Stimulated activated CD4-positive, alpha-beta T cell treated with anti-CD3 and anti-CD28 coated beads, Interleukin-1b, Interleukin-23, amount 100 ng/mL, for 4 hours (primary cell): ENCODE results near the gene TECPR1.
"Not testable (repeated sequence)": the region's sequence is repeated elsewhere in the genome, so short reads cannot be mapped to it uniquely, and the experiment has no call there.

Experiments used
- DNase-seq, 2 donors: peaks; one replicate each; pipeline ENCODE4 v3.0.0-alpha.2; 2020; ENCODE audit warnings: low read depth in 2 of 2

TECPR1 gene

GRCh38 chr7:98225913-98226614 is 26.0 kb downstream of the TECPR1 start:
- DNase-seq, result no peak

GRCh38 chr7:98224701-98225181 is 27.3 kb downstream of the TECPR1 start:
- DNase-seq, result no peak

GRCh38 chr7:98223898-98224700 is 27.9 kb downstream of the TECPR1 start:
- DNase-seq, result no peak

- DNase-seq, result no peak
Observed at GRCh38 chr7:98223351-98223897, 28.6 kb downstream of the TECPR1 start.

DNA sequence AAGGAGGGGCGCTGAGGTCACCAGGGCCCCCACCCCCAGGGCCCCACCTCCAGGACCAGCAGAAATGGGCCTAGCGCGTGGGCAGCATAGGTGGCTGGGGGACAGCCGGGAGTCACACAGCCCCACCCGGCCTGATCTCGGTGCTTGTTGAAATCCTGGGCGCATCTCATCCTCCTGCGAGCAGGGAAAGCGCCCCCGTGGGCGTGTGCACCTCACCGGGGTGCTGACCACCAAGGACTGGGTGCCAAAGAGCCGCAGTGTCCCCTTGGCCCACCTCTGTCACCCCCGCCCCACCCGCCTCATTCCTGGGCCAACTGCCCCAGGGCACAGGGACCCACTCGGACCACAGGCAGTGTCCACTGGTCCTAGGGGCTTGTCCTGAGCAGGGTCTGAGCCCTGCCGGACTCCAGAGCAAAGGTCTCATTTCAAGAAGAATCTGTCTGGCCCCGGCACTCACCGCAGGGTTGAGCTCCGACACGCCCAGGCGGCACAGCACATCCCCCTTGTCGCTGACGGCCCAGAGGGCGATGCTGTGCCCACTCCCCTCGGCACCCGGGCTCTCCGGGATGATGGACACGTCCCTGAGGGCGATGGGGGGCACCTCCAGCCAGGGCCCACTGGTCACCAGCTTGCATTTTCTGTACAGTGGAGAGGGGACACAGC is 29.4 kb downstream of the TECPR1 start:
- DNase-seq, result no peak

- no peak for DNase-seq
Observed at GRCh38 chr7:98221611-98222532, 30.2 kb downstream of the TECPR1 start.

- DNase-seq, result not testable (repeated sequence)
Observed at GRCh38 chr7:98219382-98219781, 32.6 kb downstream of the TECPR1 start.

GRCh38 chr7:98217623-98218582 is 34.1 kb downstream of the TECPR1 start:
- DNase-seq, result no peak

DNA sequence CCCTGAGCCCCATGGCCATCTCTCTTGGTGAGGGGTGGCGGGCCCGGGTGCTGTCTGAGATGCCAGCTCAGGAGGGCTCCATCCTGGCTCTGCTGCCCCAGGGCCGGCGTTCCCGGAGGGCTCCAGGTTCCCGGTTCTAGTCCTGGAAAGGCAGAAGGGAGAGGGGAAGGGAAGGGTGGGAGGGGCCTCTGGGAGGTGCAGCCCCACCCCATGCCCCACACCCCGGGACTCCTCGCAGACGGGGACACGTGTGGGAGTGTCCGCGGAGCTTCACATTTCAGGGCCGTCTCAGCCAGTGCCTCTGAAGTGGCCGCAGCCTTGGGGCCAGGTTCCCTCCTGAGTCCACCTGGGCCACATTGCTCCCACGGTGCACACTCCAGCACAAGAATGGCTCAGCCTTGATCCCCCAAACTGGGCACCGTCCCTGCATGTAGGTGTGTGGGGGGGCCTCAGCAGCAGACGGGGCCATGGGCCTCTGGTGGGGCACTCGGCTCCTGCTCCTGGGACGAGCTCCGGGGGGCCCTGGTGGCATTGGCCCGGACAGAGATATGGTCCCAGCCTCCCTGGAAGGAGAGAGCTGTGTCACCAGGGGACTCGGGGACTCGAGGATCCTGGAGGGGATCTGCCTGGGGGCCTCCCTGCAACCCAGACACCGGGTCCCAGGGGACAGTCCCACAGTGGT is 35.0 kb downstream of the TECPR1 start:
- no peak for DNase-seq

DNA sequence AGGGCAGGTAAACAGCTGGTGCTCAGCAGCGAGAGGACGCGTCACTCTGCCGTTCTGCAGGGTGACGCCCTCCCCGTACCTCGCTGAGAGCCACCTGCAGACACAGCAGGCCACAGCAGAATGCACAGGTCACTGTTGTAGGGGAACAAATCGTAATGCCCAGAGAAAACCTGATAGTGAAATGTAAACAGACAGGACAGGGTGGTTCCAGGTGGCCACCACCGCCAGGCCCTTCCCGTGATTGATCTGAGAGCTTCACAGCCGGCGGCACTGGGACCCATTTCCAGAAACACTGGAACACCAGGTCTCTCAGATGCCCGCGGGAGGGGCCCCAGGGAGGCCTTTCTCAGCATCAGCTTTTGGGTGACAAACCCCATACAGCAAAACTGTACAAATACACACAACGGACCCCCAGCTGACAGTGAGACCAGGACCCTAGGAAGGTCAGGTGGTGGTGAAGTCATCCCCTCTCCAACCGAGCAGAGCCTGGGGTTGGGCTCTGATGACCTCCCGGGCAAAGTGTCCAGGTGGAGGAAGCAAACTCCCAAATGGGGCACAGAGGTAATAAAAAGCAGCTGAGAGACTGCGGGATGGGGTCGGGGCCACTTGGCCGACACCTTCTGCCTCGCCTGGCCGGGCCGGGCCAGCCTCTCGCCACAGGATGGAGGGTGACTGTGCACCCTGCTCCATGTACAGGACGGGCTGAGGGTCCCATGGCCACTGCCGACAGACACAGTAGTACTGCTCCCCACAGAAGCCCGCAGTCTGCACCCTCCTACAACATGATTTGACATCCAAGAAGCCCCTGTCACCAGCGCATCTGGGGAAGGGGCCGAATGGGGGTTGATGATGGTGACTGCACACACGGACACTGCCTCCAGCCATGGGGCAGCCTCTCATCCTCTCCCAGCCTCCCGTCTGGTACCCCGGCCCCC is 36.2 kb downstream of the TECPR1 start:
- no peak for DNase-seq

GRCh38 chr7:98214811-98215321 is 37.2 kb downstream of the TECPR1 start:
- DNase-seq, result no peak

DNA sequence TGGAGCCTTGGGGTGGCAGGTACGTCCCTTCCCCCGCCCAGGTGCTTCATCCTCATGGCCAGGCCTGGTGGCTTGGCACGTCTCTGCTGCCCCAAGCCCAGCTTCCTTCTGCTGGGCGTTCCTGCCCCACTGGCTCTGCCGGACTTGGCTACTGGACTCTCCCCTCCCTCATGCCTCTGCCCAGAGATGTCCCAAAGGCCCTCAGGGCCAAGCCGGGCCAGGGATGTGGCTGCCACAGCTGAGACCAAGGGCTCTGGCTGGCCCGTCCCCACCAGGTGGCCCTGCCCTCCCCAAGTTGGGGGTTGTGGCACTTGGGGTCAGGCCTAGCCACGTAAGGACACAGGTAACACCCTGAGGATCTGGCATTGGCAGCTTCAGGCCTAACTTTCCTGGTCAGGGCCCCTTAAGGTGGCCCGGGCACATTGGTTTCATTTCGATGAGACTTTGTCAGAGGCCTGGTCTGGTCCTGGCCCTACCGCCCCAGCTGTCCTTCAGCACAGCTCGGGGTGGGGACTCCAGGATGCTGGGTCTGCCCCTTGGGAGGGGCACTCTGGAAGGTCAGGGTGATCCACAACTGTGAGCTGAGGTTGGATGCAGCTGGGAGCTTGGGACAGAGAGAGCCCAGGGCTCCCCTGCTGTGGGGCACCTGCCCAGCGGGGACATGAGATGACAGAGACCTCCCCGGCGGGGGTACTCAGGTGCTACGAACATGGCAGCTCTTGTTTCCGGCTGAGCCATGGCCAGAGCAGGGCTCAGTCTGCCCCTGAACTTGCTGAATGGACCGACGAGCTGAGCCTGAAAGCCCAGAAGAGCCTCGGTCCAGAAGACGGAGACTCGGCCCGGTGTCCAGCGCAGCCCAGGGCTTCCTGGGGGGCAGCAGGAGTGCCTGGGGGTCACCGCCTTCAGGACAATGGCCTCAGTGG is 37.9 kb downstream of the TECPR1 start:
- DNase-seq, result no peak

DNA sequence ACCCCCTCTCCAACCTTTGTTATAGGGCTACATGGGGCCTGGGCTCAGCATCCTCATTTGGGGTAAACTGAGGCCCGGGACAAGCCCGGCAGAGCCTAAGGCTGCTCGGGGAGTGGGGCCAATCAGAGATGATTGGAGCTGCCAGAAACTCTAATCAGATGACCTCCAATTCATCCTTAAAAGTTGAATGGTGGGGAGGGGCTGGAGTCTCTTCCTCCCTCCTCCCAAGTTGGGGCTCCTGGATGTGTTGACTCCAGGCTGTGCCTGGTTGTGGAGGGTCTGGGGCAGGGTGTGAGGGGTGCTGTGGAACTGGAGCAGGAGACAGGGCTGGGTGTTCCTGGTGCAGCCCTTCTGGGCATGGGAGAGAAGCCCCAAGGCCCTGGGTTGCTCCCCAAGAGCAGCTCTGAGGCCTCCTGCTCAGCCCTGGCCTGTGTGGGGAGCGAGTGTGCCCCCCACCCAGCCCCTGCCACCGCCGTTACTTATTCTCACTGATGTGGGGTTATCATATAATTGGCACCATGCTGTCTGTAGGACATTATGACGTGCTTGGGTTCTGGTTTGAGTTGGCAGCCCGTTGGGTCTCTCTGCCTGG is 38.6 kb downstream of the TECPR1 start:
- no peak for DNase-seq

DNA sequence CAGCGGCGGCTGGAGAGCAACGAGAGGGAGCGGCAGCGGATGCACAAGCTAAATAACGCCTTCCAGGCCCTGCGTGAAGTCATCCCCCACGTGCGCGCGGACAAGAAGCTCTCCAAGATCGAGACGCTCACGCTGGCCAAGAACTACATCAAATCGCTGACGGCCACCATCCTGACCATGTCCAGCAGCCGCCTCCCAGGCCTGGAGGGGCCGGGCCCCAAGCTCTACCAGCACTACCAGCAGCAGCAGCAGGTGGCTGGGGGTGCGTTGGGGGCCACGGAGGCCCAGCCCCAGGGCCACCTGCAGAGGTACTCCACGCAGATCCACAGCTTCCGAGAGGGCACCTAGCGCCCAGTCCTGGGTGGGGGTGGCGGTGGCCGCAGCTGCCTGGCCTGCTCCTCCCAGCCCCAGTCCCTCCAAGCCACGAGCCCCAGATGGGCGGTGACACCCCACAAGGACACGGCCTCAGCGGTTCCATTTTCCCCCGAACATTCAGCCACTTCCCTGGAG is 39.4 kb downstream of the TECPR1 start:
- no peak for DNase-seq

DNA sequence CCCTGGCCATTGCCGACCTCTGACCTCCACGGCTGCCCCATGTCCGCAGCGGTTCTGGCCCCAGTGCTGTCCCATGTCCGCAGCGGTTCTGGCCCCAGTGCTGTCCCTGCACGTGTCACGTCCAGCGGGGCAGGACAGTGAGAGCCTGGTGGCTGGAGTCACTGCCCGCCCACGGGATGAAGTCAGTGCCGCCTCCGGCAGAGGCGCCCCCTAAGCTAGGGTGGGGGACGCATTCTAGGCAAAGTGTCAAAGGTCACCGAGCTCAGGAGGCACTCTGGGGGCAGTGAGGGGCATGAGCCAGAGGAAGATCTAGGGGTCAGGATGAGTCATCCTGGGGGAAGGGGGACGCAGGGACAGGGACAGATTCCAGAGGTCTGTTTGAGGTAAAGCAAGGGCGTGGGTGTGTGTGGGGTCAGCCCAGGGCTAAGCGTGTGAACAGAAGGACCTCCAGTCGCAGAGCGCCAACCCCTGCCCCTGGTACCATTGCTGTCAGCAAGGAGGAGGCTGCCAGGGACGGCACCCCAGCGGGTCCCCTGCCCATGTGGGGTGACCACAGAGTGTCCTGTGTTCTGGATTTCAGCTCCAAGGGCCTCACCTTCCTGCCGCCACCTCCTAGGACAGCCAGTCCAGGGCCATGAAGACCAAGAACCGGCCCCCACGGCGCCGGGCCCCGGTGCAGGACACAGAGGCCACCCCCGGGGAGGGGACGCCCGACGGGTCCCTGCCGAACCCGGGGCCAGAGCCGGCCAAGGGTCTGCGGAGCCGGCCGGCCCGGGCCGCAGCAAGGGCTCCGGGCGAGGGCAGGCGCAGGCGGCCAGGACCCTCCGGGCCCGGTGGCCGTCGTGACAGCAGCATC is 40.1 kb downstream of the TECPR1 start:
- DNase-seq, result no peak
